A549 (cell line): ENCODE data around the gene AFF3. TPM values are rescaled to one million over a fixed set of nuclear protein-coding genes. Genes with fewer than 3 reads are reported as not detected.

Experiments
- ATAC-seq, 2 experiments: fragments of 200-7000 bp in 1 of 2; fragments of >200 bp in 1 of 2; cut with Nextera tagmentation in 1 of 2; cut with Tn5 transposase in 1 of 2; 3 replicates each; pipeline versions ENCODE4 v1.8.0 to v1.9.1; 2018 to 2020; ENCODE audit warnings: mild to moderate bottlenecking in 1 of 2, moderate library complexity in 1 of 2
- CTCF ChIA-PET: fragments of 300-600 bp; sonication (Branson Sonifier 250); formaldehyde crosslinking; extraction: SDS; loops from one replicate; lab custom pipeline; 2021; ENCODE audit warnings: antibody characterized with exemption, inconsistent platforms; lab: Yijun Ruan, JAX
- POLR2A ChIA-PET: fragments of 350-600 bp; formaldehyde crosslinking; extraction: SDS; loops from one replicate; lab custom pipeline; 2021; ENCODE audit warnings: antibody characterized with exemption, inconsistent platforms; lab: Yijun Ruan, JAX
- DNase-seq, 2 experiments: peaks; one replicate each; pipeline versions ENCODE4 v3.0.0 to v3.0.0-alpha.2; 2011 to 2016; ENCODE audit warnings: low read depth in 1 of 2, low spot score in 1 of 2
- FAIRE-seq: peaks from 2 replicates; lab custom pipeline; 2011; peaks lifted over from hg19 to GRCh38; lab: Jason Lieb, UNC
- H3K27ac ChIP-seq, 2 experiments: fragments of >200 bp; sonication (Bioruptor Twin); formaldehyde crosslinking; 3 replicates each; pipeline ENCODE4 v1.5.1; 2016 to 2017
- H3K4me1 ChIP-seq: fragments of >200 bp; sonication (Bioruptor Twin); formaldehyde crosslinking; 3 replicates; pipeline ENCODE4 v1.6.1; 2016
- H3K4me2 ChIP-seq: fragments of >200 bp; sonication (Bioruptor Twin); formaldehyde crosslinking; 3 replicates; pipeline ENCODE4 v1.6.1; 2016
- H3K4me3 ChIP-seq: fragments of >200 bp; sonication (Bioruptor Twin); formaldehyde crosslinking; 3 replicates; pipeline ENCODE4 v1.5.1; 2016
- H3K9me3 ChIP-seq: fragments of >200 bp; sonication (Bioruptor Twin); formaldehyde crosslinking; 3 replicates; pipeline ENCODE4 v1.6.1; 2016
- CEBPB ChIP-seq, 2 experiments: fragments of >200 bp in 1 of 2; sonication (Bioruptor Twin) in 1 of 2; formaldehyde crosslinking in 1 of 2; IDR thresholded peaks; 2 replicates each; pipeline ENCODE4 v1.6.1; 2012 to 2016
- CHD2 ChIP-seq: fragments of 150-350 bp; IDR thresholded peaks from 2 replicates; pipeline ENCODE4 v1.6.1; 2014; ENCODE audit warnings: low read length; ENCODE audit not compliant: partially characterized antibody
- EHMT2 ChIP-seq: fragments of 200-600 bp; sonication (generic); IDR thresholded peaks from 2 replicates; pipeline ENCODE4 v1.6.1; 2016; ENCODE audit warnings: antibody characterized with exemption, low read depth, mild to moderate bottlenecking, moderate library complexity
- HOXB5 ChIP-seq: fragments of 250-450 bp; sonication (Bioruptor Pico); IDR thresholded peaks from 2 replicates; pipeline ENCODE4 v1.5.0; 2020; ENCODE audit warnings: mild to moderate bottlenecking, moderate library complexity
- JUN ChIP-seq, 2 experiments: fragments of >200 bp; sonication (Bioruptor Twin); formaldehyde crosslinking; IDR thresholded peaks; 2 replicates in 1 of 2; 3 replicates in 1 of 2; pipeline ENCODE4 v1.6.1; 2016 to 2017
- KDM1A ChIP-seq: fragments of 200-600 bp; sonication (generic); IDR thresholded peaks from 2 replicates; pipeline ENCODE4 v1.6.1; 2016; ENCODE audit warnings: low read depth, mild to moderate bottlenecking
- KDM5A ChIP-seq: fragments of 200-600 bp; sonication (generic); IDR thresholded peaks from 2 replicates; pipeline ENCODE4 v1.6.1; 2016; ENCODE audit warnings: antibody characterized with exemption, mild to moderate bottlenecking
- NPAS2 ChIP-seq: fragments of 250-450 bp; sonication (Bioruptor Pico); IDR thresholded peaks from 2 replicates; pipeline ENCODE4 v1.8.0; 2022; ENCODE audit warnings: mild to moderate bottlenecking, moderate library complexity, borderline replicate concordance
- RAD21 ChIP-seq, 2 experiments: fragments of >200 bp in 1 of 2; sonication (Bioruptor Twin) in 1 of 2; formaldehyde crosslinking in 1 of 2; IDR thresholded peaks in 1 of 2; conservative IDR thresholded peaks in 1 of 2; 2 replicates in 1 of 2; 3 replicates in 1 of 2; pipeline ENCODE4 v1.6.1; 2012 to 2018; ENCODE audit warnings: inconsistent platforms in 1 of 2
- SMC3 ChIP-seq: fragments of >200 bp; sonication (Bioruptor Twin); formaldehyde crosslinking; IDR thresholded peaks from 3 replicates; pipeline ENCODE4 v1.6.1; 2018; ENCODE audit warnings: inconsistent platforms
- TP53 ChIP-seq: fragments of 250-450 bp; sonication (Bioruptor Pico); IDR thresholded peaks from 2 replicates; pipeline ENCODE4 v1.5.0; 2021; ENCODE audit warnings: mild to moderate bottlenecking, moderate library complexity
- ZNF302 ChIP-seq: fragments of 250-450 bp; sonication (Bioruptor Pico); IDR thresholded peaks from 2 replicates; pipeline ENCODE4 v1.9.0; 2021; ENCODE audit warnings: inconsistent platforms, mild to moderate bottlenecking, moderate library complexity
- WGBS: methylation state at CpG from one replicate; pipeline ENCODE4 v1.1.6; 2017; ENCODE audit errors: missing lambda C conversion rate; 5-methylcytosine and 5-hydroxymethylcytosine counted together
- polyA plus RNA-seq, 4 experiments: library from polyadenylated mRNA; depleted of rRNA in 3 of 4; stranded (reverse); fragments of >200 nt; fragmentation: RNase III in 1 of 4; extraction: RNeasy Plus Mini Kit Qiagen cat#74134 plus additional on column Dnase treatment in 1 of 4; gene quantifications; 2 replicates in 3 of 4; 3 replicates in 1 of 4; pipeline ENCODE4 v1.2.3, GENCODE V29; 2011 to 2017
- TF ChIP-seq, protein P1 (sequence below): IDR thresholded peaks from 2 replicates; pipeline ENCODE4 v1.6.1; 2012
- TF ChIP-seq, protein P2 (sequence below): fragments of 200-600 bp; sonication (generic); IDR thresholded peaks from 2 replicates; pipeline ENCODE4 v1.6.1; 2016; ENCODE audit warnings: antibody characterized with exemption, mild to moderate bottlenecking, moderate library complexity
- TF ChIP-seq, protein P3 (sequence below): IDR thresholded peaks from 2 replicates; pipeline ENCODE4 v1.6.1; 2012
- TF ChIP-seq, protein P4 (sequence below): fragments of >200 bp; sonication (Bioruptor Twin); formaldehyde crosslinking; IDR thresholded peaks from 3 replicates; pipeline ENCODE4 v1.5.1; 2016

Gene AFF3
- polyA plus RNA-seq, 2 of the 4 experiments (the other 2 are of a cell fraction), result not detected

DNA sequence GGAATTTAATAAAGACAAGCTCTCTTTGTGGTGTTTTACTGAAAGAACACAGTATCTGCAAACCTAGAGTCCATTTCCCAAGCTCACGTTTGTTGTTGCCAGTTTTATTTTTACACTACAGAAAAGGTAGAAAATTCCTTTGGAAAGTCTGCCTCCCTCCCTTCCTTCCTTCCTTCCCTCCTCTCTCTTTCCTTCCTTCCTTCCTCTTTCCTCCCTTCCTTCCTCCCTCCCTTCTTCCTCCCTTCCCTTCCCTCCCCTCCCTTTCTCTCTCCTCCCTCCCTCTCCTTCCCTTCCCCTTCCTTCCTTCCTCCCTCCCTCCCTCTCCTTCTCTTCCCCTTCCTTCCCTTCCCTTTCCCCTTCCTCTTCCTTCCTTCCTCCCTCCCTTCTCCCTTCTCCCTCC, 516.2 kb downstream of the AFF3 start:
- 35% methylated on average over 1 of the region's 1 CpG for WGBS
- no peak overlapping the region for H3K27ac ChIP-seq
- FAIRE-seq, result no peak
- H3K4me3 ChIP-seq, result no peak overlapping the region
- ChIA-PET CTCF (no interaction called here), POLR2A (no interaction called here)
- H3K4me1 ChIP-seq, result no peaks in the 10 kb centered on the region
- ATAC-seq, result no peak
- TF ChIP-seq HOXB5 (CRISPR knock-in tag) (no peak), ZNF302 (no peak), KDM1A (no peak), SMC3 (no peak), JUN (IDR thresholded peaks at IDR 0.05) (no peak), KDM5A (no peak), TP53 (CRISPR knock-in tag) (no peak), RAD21 (conservative IDR thresholded peaks at IDR 0.05 in 1 of 2, IDR thresholded peaks at IDR 0.05 in 1 of 2) (no peak), CEBPB (IDR thresholded peaks at IDR 0.05) (no peak)
- TF ChIP-seq, protein P1, sequence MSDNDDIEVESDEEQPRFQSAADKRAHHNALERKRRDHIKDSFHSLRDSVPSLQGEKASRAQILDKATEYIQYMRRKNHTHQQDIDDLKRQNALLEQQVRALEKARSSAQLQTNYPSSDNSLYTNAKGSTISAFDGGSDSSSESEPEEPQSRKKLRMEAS, result no peak
- TF ChIP-seq, protein P2, sequence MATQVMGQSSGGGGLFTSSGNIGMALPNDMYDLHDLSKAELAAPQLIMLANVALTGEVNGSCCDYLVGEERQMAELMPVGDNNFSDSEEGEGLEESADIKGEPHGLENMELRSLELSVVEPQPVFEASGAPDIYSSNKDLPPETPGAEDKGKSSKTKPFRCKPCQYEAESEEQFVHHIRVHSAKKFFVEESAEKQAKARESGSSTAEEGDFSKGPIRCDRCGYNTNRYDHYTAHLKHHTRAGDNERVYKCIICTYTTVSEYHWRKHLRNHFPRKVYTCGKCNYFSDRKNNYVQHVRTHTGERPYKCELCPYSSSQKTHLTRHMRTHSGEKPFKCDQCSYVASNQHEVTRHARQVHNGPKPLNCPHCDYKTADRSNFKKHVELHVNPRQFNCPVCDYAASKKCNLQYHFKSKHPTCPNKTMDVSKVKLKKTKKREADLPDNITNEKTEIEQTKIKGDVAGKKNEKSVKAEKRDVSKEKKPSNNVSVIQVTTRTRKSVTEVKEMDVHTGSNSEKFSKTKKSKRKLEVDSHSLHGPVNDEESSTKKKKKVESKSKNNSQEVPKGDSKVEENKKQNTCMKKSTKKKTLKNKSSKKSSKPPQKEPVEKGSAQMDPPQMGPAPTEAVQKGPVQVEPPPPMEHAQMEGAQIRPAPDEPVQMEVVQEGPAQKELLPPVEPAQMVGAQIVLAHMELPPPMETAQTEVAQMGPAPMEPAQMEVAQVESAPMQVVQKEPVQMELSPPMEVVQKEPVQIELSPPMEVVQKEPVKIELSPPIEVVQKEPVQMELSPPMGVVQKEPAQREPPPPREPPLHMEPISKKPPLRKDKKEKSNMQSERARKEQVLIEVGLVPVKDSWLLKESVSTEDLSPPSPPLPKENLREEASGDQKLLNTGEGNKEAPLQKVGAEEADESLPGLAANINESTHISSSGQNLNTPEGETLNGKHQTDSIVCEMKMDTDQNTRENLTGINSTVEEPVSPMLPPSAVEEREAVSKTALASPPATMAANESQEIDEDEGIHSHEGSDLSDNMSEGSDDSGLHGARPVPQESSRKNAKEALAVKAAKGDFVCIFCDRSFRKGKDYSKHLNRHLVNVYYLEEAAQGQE, result no peak
- TF ChIP-seq, protein P3, sequence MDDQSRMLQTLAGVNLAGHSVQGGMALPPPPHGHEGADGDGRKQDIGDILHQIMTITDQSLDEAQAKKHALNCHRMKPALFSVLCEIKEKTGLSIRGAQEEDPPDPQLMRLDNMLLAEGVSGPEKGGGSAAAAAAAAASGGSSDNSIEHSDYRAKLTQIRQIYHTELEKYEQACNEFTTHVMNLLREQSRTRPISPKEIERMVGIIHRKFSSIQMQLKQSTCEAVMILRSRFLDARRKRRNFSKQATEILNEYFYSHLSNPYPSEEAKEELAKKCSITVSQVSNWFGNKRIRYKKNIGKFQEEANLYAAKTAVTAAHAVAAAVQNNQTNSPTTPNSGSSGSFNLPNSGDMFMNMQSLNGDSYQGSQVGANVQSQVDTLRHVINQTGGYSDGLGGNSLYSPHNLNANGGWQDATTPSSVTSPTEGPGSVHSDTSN, result no peak
- DNase-seq, result no peak
- no peaks in the 10 kb centered on the region for H3K9me3 ChIP-seq
- H3K4me2 ChIP-seq, result no peak overlapping the region

DNA sequence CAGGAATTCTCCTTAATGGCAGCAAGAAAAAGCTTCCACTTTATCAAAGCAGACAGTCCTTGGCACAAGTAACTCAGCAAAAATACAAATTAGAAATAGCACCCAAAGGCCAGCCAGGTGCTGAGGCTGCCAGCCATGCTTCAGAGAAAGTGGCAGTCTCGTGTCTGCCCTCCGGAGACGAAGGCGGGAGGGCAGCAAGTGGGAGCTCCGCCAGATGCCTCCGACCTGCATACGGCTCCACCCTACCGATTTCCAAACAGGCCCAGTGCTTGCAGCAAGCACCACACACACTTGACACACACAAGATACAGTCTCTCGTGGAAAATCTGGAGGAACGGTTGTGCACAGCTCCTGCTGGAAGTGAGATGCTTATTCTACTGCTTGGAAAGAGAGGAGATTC, 517.7 kb downstream of the AFF3 start:
- no peak overlapping the region for H3K27ac ChIP-seq
- H3K4me2 ChIP-seq, result no peak overlapping the region
- POLR2A ChIA-PET, result no interaction called here
- no peak overlapping the region for H3K4me3 ChIP-seq
- FAIRE-seq, result no peak
- no peak for ATAC-seq
- DNase-seq, result no peak
- 34% methylated on average over 10 of the region's 10 CpGs for WGBS
- TF ChIP-seq, protein P3, result no peak
- TF ChIP-seq NPAS2 (CRISPR knock-in tag) (no peak), EHMT2 (no peak), CHD2 (no peak)
- TF ChIP-seq, protein P2, result no peak
- TF ChIP-seq, protein P4, sequence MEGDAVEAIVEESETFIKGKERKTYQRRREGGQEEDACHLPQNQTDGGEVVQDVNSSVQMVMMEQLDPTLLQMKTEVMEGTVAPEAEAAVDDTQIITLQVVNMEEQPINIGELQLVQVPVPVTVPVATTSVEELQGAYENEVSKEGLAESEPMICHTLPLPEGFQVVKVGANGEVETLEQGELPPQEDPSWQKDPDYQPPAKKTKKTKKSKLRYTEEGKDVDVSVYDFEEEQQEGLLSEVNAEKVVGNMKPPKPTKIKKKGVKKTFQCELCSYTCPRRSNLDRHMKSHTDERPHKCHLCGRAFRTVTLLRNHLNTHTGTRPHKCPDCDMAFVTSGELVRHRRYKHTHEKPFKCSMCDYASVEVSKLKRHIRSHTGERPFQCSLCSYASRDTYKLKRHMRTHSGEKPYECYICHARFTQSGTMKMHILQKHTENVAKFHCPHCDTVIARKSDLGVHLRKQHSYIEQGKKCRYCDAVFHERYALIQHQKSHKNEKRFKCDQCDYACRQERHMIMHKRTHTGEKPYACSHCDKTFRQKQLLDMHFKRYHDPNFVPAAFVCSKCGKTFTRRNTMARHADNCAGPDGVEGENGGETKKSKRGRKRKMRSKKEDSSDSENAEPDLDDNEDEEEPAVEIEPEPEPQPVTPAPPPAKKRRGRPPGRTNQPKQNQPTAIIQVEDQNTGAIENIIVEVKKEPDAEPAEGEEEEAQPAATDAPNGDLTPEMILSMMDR, result no peak
- TF ChIP-seq, protein P1, result no peak
- H3K9me3 ChIP-seq, result no peaks in the 10 kb centered on the region
- no peaks in the 10 kb centered on the region for H3K4me1 ChIP-seq
- CTCF ChIA-PET, result interaction anchor here (0.9 to 1.3 kb wide), 2 partner anchors 9 to 14 kb away, joined by 4 read pairs; no protein-coding TSS in a partner anchor
